ENCODE data around the gene GMPPB. TPM values are rescaled to one million over a fixed set of nuclear protein-coding genes. Genes with fewer than 3 reads are reported as not detected.

GMPPB gene
- total and polyA plus RNA-seq, 12 donors, result 8.7 to 48.8 (median 12.9) TPM

DNA sequence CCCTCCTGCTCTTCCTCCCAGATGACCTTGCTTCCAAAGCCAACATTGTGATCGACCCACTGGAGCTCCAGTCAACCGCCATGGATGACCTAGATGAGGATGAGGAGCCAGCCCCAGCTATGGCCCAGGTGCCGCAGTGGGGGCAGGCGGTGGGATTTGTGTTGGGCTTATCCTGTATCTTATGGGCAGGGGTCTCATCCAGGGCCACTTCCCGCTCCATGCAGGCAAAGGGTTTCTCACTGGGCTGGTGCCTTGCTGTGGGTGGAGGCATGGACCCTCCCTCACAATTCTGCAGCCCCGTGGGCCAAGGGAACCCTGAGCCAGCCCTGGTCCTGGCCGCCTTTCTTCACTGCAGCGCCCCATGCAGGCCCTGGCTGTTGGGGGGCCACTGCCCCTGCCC lies 19.1 kb downstream of the GMPPB start:
- no peak overlapping the region for H3K4me3 ChIP-seq
- peaks cover 0 to 91% (median 31%) of the 10 kb centered on the region in 9 donors for H3K36me3 ChIP-seq
- TF ChIP-seq, protein P1, sequence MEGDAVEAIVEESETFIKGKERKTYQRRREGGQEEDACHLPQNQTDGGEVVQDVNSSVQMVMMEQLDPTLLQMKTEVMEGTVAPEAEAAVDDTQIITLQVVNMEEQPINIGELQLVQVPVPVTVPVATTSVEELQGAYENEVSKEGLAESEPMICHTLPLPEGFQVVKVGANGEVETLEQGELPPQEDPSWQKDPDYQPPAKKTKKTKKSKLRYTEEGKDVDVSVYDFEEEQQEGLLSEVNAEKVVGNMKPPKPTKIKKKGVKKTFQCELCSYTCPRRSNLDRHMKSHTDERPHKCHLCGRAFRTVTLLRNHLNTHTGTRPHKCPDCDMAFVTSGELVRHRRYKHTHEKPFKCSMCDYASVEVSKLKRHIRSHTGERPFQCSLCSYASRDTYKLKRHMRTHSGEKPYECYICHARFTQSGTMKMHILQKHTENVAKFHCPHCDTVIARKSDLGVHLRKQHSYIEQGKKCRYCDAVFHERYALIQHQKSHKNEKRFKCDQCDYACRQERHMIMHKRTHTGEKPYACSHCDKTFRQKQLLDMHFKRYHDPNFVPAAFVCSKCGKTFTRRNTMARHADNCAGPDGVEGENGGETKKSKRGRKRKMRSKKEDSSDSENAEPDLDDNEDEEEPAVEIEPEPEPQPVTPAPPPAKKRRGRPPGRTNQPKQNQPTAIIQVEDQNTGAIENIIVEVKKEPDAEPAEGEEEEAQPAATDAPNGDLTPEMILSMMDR (IDR thresholded peaks at IDR 0.05), result no peak
- DNase-seq (no peak), ATAC-seq (no peak)
- no peaks in the 10 kb centered on the region for H3K9me3 ChIP-seq
- intact Hi-C loops (cut with DNase I), result loop anchor here in 7 of 10 donors (5.0 to 10.0 kb wide), 6 partner anchors 133 to 210 kb away; partner anchors contain the start of gene MST1R (in 3 of the 7)
- WGBS, 2 donors, result 96 to 99% methylated on average over 8 of the region's 8 CpGs
- H3K4me1 ChIP-seq, result peaks cover 0 to 12% (median 0%) of the 10 kb centered on the region in 9 donors
- no peak overlapping the region for H3K27ac ChIP-seq
- no peaks in the 10 kb centered on the region for H3K27me3 ChIP-seq

DNA sequence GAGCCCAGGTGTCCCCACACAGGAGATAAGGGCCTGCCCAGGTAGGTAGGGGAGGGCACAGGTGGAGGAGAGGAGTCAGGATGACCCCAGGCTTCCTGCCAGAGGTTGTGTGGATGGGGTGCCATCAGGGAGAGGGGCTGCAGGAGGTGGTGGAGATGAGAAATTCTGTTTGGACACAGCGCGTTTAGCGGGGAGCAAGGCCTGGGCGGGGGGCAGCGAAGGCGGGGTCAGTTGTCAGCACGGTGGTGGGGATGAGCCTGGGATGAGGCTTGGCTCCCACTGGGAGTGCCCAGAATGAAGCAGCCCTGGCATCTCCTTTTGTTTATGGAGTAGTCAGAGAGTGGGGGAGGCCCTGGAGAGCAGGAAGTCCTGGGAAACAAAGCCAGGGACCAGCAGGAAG lies 19.8 kb downstream of the GMPPB start:
- ATAC-seq (no peak), DNase-seq (no peak)
- Histone ChIP-seq H3K36me3 (peaks cover 0 to 97% (median 31%) of the 10 kb centered on the region in 9 donors), H3K4me3 (no peak overlapping the region), H3K27me3 (no peaks in the 10 kb centered on the region), H3K27ac (no peak overlapping the region), H3K9me3 (no peaks in the 10 kb centered on the region), H3K4me1 (peaks cover 0 to 19% (median 0%) of the 10 kb centered on the region in 9 donors)
- WGBS, 2 donors, result 86 to 96% methylated on average over 7 of the region's 7 CpGs
- TF ChIP-seq, protein P1 (IDR thresholded peaks at IDR 0.05), result no peak
- intact Hi-C loops (cut with DNase I), result loop anchor here in 8 of 10 donors (2.0 to 10.0 kb wide), 7 partner anchors 133 to 211 kb away; partner anchors contain the start of gene MST1R (in 3 of the 8)

DNA sequence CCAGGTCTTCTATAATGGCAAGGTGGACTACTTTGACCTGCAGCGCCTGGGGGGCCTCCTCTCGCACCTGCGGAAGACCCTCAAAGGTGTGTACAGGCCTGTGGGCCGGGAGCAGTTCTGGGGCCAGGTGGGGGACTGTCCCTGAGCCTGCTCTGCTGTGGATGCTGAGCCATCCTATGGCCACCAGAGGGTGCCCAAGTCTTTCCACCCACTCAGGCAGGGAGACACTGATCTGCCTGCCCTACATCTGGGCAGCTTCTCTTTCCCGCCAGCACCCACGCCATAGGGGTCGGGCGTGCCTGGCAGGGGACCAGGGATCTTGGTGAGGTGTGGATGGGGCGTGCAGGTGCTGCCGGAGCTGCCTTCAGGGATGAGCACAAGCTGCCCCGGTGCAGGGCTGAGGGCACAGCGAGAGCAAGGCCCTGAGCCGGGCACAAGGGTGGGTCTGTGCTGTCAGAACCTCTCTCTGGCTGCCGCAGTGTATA lies 20.3 kb downstream of the GMPPB start:
- DNase-seq (peak; percentile 44), ATAC-seq (peak; percentile 61 to 76 (median 67))
- no peak overlapping the region for H3K27ac ChIP-seq
- no peaks in the 10 kb centered on the region for H3K27me3 ChIP-seq
- 56 to 61% methylated on average over 14 of the region's 14 CpGs for WGBS, 2 donors
- H3K9me3 ChIP-seq, result no peaks in the 10 kb centered on the region
- H3K4me1 ChIP-seq, result peaks cover 0 to 23% (median 0%) of the 10 kb centered on the region in 9 donors
- no peak overlapping the region for H3K4me3 ChIP-seq
- TF ChIP-seq, protein P1 (IDR thresholded peaks at IDR 0.05), result peak; percentile 47 to 85 (median 80)
- H3K36me3 ChIP-seq, result peaks cover 0 to 95% (median 31%) of the 10 kb centered on the region in 9 donors
- intact Hi-C loops (cut with DNase I), result loop anchor here in 8 of 10 donors (2.0 to 10.0 kb wide), 7 partner anchors 133 to 211 kb away; partner anchors contain the start of gene MST1R (in 3 of the 8)

DNA sequence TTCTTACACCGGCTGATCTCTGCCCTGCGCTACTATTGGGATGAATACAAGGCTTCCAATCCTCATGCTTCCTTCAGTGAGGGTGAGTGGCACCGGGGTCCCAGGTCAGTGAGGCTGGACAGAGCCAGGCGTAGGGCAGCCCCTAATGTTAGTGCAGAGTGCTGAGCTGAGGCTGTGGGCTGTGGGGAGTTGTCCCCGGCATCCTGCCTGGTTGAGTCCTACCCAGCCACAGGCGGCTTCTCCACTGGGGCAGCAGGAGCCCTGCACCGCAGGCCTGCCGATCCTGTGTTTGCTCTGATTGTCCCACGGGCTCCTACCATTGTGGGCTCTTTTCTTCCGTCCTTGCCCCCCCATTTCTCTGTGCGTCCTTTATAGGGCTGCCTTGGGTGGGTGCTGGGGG lies 21.1 kb downstream of the GMPPB start:
- 94% methylated on average over 11 of the region's 11 CpGs for WGBS, 2 donors
- H3K27ac ChIP-seq, result no peak overlapping the region
- peaks cover 0 to 97% (median 31%) of the 10 kb centered on the region in 9 donors for H3K36me3 ChIP-seq
- TF ChIP-seq, protein P1 (IDR thresholded peaks at IDR 0.05), result no peak
- intact Hi-C loops (cut with DNase I), result loop anchor here in 8 of 10 donors (2.0 to 10.0 kb wide), 7 partner anchors 134 to 212 kb away; partner anchors contain the start of gene MST1R (in 3 of the 8)
- no peak overlapping the region for H3K4me3 ChIP-seq
- H3K9me3 ChIP-seq, result no peaks in the 10 kb centered on the region
- peaks cover 0 to 26% (median 0%) of the 10 kb centered on the region in 9 donors for H3K4me1 ChIP-seq
- DNase-seq, result no peak
- no peaks in the 10 kb centered on the region for H3K27me3 ChIP-seq
- ATAC-seq, result no peak
